Stomach (tissue), 4 donors: ENCODE results near the gene GBE1.

ENCODE experiments used
- CTCF ChIP-seq, 7 experiments: fragments of 450-650 bp in 4 of 7; fragments of 200-600 bp in 3 of 7; sonication (generic) in 3 of 7; IDR thresholded peaks; one replicate each; pipeline ENCODE4 v1.5.1; 2016 to 2019; ENCODE audit warnings: antibody characterized with exemption in 7 of 7, control low read depth in 2 of 7, mild to moderate bottlenecking in 1 of 7
- EP300 ChIP-seq: sonication (generic); formaldehyde crosslinking; IDR thresholded peaks from one replicate; pipeline ENCODE4 v1.6.1; 2017; ENCODE audit warnings: antibody characterized with exemption
- POLR2A ChIP-seq, 4 donors: fragments of 450-650 bp; IDR thresholded peaks; one replicate each; pipeline ENCODE4 v1.6.1; 2016; ENCODE audit warnings: antibody characterized with exemption in 4 of 4, control low read depth in 2 of 4, mild to moderate bottlenecking in 1 of 4, moderate library complexity in 1 of 4

GRCh38 chr3:81645248-81645647 lies 116.2 kb downstream of the GBE1 start:
- TF ChIP-seq CTCF (IDR thresholded peaks at IDR 0.05) (no peak), POLR2A (IDR thresholded peaks at IDR 0.05) (no peak), EP300 (no peak)
